Astrocyte (in vitro differentiated cells and primary cell): ENCODE results near the gene UMOD.

Experiments used
- CTCF ChIP-seq: IDR thresholded peaks from 2 replicates; pipeline ENCODE4 v1.5.1; 2011; ENCODE audit warnings: low read depth, mild to moderate bottlenecking, inconsistent platforms, low read length, moderate library complexity; ENCODE audit not compliant: insufficient read depth
- EZH2 ChIP-seq: IDR thresholded peaks from 2 replicates; pipeline ENCODE4 v1.6.1; 2012; ENCODE audit warnings: mild to moderate bottlenecking, low read length, inconsistent platforms; ENCODE audit not compliant: insufficient read depth

DNA sequence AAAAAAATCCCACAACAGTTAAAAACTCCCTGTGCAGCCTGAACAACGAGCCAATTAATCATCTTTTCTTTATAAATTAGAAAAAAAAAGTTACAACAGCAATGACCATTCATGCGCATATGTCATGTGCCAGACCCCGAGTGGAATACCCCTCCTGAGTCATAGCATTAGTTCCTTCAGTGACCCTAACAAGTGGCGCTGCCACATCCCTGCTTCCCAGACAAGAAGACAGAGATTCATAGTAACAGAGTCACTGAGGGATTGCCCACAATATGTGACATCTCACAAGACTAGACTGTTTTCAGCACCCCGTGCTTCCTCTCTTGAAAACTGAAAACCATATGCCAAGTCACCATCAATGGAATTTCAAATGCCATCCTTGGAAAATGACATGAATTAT is 7.9 kb downstream of the UMOD start:
- TF ChIP-seq EZH2 = no peak
- no peak for TF ChIP-seq CTCF
